ENCODE measurements around the gene SMARCC1. TPM values are rescaled to one million over a fixed set of nuclear protein-coding genes. Genes with fewer than 3 reads are reported as not detected.

SMARCC1 gene
- total RNA-seq, 6 donors from 2014 or later: 33.1 to 58.2 (median 49.4) TPM

DNA sequence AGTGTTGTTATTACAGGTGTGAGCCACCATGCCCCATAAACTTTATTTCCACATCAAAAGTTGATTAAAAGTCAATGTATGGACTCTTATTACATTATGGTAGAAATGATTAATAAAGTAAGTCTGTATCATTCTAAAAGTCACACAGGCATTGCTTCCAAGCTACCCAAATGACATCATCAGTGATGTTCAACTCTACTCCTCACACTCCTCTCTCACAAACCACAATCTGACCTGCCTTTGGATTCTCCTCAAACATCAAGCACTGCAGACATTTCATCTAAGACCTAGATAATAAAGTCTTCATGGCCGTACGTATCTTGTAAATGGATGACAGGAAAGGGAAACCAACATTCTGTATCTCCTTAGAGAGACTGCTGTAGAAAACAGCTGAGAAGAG, 68.0 kb downstream of the SMARCC1 start:
- DNase-seq: no peak
- Histone ChIP-seq H3K27ac (no peak overlapping the region), H3K27me3 (no peaks in the 10 kb centered on the region), H3K4me3 (no peak overlapping the region), H3K4me1 (no peaks in the 10 kb centered on the region), H3K36me3 (peaks cover 7 to 75% (median 35%) of the 10 kb centered on the region in 4 donors), H3K9me3 (no peaks in the 10 kb centered on the region)
- 91 to 98% methylated on average over 2 of the region's 2 CpGs for WGBS, 2 donors
- TF ChIP-seq, protein P1, sequence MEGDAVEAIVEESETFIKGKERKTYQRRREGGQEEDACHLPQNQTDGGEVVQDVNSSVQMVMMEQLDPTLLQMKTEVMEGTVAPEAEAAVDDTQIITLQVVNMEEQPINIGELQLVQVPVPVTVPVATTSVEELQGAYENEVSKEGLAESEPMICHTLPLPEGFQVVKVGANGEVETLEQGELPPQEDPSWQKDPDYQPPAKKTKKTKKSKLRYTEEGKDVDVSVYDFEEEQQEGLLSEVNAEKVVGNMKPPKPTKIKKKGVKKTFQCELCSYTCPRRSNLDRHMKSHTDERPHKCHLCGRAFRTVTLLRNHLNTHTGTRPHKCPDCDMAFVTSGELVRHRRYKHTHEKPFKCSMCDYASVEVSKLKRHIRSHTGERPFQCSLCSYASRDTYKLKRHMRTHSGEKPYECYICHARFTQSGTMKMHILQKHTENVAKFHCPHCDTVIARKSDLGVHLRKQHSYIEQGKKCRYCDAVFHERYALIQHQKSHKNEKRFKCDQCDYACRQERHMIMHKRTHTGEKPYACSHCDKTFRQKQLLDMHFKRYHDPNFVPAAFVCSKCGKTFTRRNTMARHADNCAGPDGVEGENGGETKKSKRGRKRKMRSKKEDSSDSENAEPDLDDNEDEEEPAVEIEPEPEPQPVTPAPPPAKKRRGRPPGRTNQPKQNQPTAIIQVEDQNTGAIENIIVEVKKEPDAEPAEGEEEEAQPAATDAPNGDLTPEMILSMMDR (IDR thresholded peaks at IDR 0.05): no peak
- no peak for TF ChIP-seq POLR2A (IDR thresholded peaks at IDR 0.05)
- no peak for ATAC-seq (ENCODE audit: low FRiP score in 2 of 2)

DNA sequence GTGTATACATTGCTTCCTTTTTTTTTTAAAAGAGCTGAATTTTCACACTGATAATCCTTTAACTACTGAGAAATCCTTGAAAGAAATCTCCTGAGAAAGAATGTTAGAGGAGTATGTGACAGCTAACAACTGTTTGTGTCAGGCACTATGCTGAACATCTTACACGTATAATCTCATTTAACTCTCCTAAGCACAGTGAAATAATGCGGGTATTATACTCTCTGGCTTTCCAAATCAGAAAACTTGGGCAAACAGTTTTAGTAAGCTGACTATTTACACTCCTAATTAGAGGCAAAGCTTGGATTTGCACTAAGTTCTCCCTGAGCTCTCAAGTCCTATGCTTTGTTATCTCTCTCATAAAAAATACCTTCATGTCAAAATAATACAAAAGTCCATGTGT, 69.3 kb downstream of the SMARCC1 start:
- WGBS, 2 donors: 89 to 93% methylated on average over 2 of the region's 2 CpGs
- Histone ChIP-seq H3K36me3 (peaks cover 7 to 72% (median 34%) of the 10 kb centered on the region in 4 donors), H3K4me3 (no peak overlapping the region), H3K9me3 (no peaks in the 10 kb centered on the region), H3K27ac (no peak overlapping the region), H3K27me3 (no peaks in the 10 kb centered on the region), H3K4me1 (no peaks in the 10 kb centered on the region)
- ATAC-seq (ENCODE audit: low FRiP score in 2 of 2): no peak
- TF ChIP-seq, protein P1 (IDR thresholded peaks at IDR 0.05): no peak
- no peak for TF ChIP-seq POLR2AphosphoS5 (IDR thresholded peaks at IDR 0.05)
- TF ChIP-seq POLR2A (IDR thresholded peaks at IDR 0.05): no peak
- no peak for TF ChIP-seq EP300 (IDR thresholded peaks at IDR 0.05)
- no peak for DNase-seq

DNA sequence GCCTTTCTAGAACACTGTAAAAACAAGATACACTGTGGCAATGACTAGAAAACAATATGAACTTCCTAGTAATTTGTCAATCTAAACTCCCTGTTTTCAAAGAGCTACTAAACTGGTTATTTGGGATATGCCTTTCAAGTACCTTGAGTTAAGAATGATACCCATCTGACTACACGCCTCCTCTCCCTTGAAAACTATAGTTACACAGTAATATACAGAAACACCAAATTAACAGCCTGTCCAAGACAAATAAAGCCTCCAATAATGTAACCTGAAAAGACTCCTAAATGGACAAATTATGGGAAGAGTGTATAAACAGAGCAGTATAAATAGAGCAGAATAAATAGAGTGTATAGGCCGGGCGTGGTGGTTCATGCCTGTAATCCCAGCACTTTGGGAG, 70.1 kb downstream of the SMARCC1 start:
- Histone ChIP-seq H3K9me3 (no peaks in the 10 kb centered on the region), H3K4me1 (no peaks in the 10 kb centered on the region), H3K36me3 (peaks cover 7 to 76% (median 37%) of the 10 kb centered on the region in 4 donors), H3K27ac (no peak overlapping the region), H3K4me3 (no peak overlapping the region), H3K27me3 (no peaks in the 10 kb centered on the region)
- no peak for DNase-seq
- ATAC-seq (ENCODE audit: low FRiP score in 2 of 2): no peak
- TF ChIP-seq, protein P1 (IDR thresholded peaks at IDR 0.05): no peak
- TF ChIP-seq POLR2A (IDR thresholded peaks at IDR 0.05) (no peak), EP300 (IDR thresholded peaks at IDR 0.05) (no peak), POLR2AphosphoS5 (IDR thresholded peaks at IDR 0.05) (no peak)
- 91 to 100% methylated on average over 3 of the region's 3 CpGs for WGBS, 2 donors

DNA sequence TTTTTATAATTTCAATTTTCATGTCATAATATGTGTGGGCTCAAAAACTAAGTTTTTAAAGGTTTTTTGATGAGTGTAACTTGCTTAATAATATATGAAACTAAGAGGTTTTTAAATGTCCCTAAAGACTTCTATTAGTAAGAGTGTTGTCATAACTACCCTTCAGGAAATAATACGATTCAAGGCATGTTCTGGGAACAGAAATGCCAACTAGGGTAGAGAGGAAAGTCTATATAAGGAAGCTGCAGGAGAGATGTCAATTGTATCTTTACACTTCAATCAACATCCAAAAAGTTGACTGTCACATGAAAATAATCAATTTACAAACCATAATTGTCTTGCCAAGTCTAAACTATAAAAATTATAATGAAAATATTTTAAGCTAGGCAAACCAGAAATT, 76.3 kb downstream of the SMARCC1 start:
- 50 to 59% methylated on average over 1 of the region's 1 CpG for WGBS, 2 donors
- no peak overlapping the region for H3K27ac ChIP-seq
- DNase-seq: no peak
- no peak overlapping the region for H3K4me3 ChIP-seq
- peaks cover 0 to 15% (median 4%) of the 10 kb centered on the region in 4 donors for H3K4me1 ChIP-seq
- H3K27me3 ChIP-seq: no peaks in the 10 kb centered on the region
- no peaks in the 10 kb centered on the region for H3K9me3 ChIP-seq
- TF ChIP-seq, protein P1 (IDR thresholded peaks at IDR 0.05): no peak
- TF ChIP-seq POLR2A (IDR thresholded peaks at IDR 0.05): no peak
- TF ChIP-seq POLR2AphosphoS5 (IDR thresholded peaks at IDR 0.05): no peak
- no peak for TF ChIP-seq EP300 (IDR thresholded peaks at IDR 0.05)
- peaks cover 12 to 86% (median 47%) of the 10 kb centered on the region in 4 donors for H3K36me3 ChIP-seq
- ATAC-seq (ENCODE audit: low FRiP score in 2 of 2): no peak

DNA sequence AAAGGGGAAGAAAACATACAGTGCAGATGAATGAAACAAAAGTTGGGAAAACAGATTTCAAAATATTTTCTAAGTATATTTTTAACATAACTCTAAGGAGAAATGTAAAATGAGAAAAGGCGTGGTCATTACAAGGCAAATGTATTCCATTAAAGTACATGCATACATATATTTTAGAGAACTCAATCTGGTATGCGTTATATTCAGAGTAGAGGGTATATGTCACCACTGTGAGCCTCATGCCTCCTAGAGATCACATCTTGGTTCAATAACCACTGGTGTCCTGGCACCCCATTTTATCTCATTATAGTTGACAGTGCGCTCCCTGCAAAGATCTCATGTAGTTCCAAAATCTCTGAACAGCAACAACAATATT, 77.5 kb downstream of the SMARCC1 start:
- Histone ChIP-seq H3K4me1 (peaks cover 0 to 15% (median 4%) of the 10 kb centered on the region in 4 donors), H3K27ac (peak overlapping the region in 2 of 4 donors; percentile 4 to 42), H3K4me3 (peak overlapping the region in 1 of 4 donors; percentile 16), H3K27me3 (no peaks in the 10 kb centered on the region), H3K36me3 (peaks cover 11 to 78% (median 39%) of the 10 kb centered on the region in 4 donors), H3K9me3 (no peaks in the 10 kb centered on the region)
- TF ChIP-seq, protein P1 (IDR thresholded peaks at IDR 0.05): no peak
- TF ChIP-seq EP300 (IDR thresholded peaks at IDR 0.05) (no peak), POLR2AphosphoS5 (IDR thresholded peaks at IDR 0.05) (no peak), POLR2A (IDR thresholded peaks at IDR 0.05) (no peak)
- ATAC-seq (ENCODE audit: low FRiP score in 2 of 2) (no peak), DNase-seq (no peak)
- WGBS, 2 donors: 98% methylated on average over 3 of the region's 3 CpGs

Data from upper lobe of left lung (tissue), 6 donors.